SU-DHL-6 (cell line): Measurements from ENCODE around the gene MARCHF6.

Source experiments
- CTCF ChIP-seq: fragments of 200-600 bp; sonication (generic); IDR thresholded peaks from one replicate; pipeline ENCODE4 v1.5.1; 2017; ENCODE audit warnings: antibody characterized with exemption, mild to moderate bottlenecking, low read length, moderate library complexity; ENCODE audit not compliant: insufficient read depth, poor library complexity, severe bottlenecking
- EZH2phosphoT487 ChIP-seq: fragments of 200-600 bp; sonication (generic), shearing (Covaris generic); conservative IDR thresholded peaks from 2 replicates; pipeline ENCODE4 v1.6.1; 2018; ENCODE audit warnings: mild to moderate bottlenecking, antibody characterized with exemption, low read length, moderate library complexity, mixed read lengths

- no peak for TF ChIP-seq CTCF
- no peak for TF ChIP-seq EZH2phosphoT487
Measured at GRCh38 chr5:10308844-10309243, 44.7 kb upstream of the MARCHF6 start.
